Middle frontal gyrus (tissue), 1 donor: Measurements from ENCODE around the gene SNX12.

Experiments used
- DNase-seq: peaks from one replicate; pipeline ENCODE4 v3.0.0-alpha.2; 2015; ENCODE audit warnings: low spot score; ENCODE audit errors: extremely low spot score

Gene SNX12

DNA sequence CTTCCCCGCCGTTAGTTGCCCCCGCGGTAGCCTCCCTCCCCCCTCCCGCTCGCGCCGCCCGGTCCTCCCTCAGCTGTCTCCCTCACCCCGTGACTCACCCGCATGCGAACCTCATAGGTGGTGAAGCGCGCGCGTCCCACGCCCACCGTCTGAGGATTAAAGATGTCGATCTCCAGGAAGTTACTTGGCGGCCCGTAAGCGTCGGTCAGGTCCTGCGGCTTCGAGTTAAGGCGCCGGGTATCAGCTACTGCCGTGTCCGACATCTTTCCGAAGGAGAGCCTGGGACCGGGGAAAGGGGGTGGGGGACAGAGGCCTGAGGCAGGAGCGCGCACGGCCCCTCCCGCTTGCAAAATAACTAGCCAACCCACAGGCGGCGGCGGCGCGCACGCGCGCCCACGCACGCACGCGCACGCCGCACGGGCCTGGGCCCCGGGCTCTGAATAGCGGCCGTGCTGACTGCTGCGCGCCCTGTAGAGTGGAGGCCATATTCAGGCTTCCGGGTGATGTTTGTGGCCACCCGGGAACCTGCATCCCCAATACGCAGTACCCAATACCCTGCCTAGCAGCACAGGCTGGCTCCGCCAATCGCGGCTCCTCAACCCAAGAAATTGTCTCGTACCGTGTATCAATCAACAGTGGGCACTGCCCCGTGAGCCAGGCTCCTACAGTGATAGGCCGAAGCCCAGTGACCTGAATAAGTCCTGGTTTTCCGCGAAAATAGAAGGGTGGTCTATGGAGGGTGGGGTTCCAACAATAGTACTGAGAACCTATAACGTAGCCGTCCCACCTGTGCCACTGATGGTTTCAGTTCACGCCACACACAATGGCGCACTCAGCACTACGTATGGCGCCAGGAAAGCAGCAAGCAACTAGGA, at the start of gene SNX12:
Gene SNX12 (minus strand): TSS at position 291 of the 875 bp plus-strand sequence. CDS start 28 bp downstream, at position 263.
- peak; percentile 81 for DNase-seq

- DNase-seq: no peak
Measured at GRCh38 chrX:71117358-71117757, 49.2 kb upstream of the SNX12 start.

- no peak for DNase-seq
Measured at GRCh38 chrX:71111921-71112431, 43.8 kb upstream of the SNX12 start.

DNA sequence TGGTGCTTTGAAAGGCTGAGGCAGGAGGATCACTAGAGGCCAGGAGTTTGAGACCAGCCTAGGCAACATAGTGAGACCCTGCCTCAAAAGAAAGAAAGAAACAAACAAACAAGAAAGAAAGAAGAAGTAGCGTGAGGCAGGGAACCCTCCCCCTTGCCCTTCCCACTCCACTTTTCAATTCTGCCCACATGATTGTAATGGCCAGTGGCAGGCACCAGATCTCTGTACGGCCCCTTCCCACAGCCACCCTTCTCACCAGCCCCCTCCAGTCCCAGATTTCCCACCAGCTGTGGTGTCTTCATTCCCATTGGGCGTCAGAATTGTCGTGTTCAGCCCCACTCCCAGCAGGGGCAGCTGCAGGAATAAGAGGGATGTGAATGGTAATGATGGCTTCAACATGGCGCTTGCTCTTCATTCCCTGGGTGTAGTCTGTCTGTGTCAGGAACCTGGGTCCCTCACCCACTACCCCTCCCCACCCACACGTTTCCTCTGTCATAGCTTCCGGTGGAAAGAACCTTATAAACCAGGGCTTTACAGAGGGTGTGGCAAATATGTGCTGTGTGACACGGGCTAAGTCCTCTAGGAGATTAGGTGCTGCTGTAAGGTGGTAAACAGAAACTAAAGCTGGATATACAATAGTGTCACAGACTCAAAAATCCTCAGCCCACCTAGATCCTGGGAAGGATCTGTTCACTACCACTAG, 43.2 kb upstream of the SNX12 start, which contains the start of gene IL2RG:
Gene IL2RG (minus strand): TSS at position 437 of the 703 bp plus-strand sequence. CDS start 38 bp downstream, at position 399.
- DNase-seq: no peak

DNA sequence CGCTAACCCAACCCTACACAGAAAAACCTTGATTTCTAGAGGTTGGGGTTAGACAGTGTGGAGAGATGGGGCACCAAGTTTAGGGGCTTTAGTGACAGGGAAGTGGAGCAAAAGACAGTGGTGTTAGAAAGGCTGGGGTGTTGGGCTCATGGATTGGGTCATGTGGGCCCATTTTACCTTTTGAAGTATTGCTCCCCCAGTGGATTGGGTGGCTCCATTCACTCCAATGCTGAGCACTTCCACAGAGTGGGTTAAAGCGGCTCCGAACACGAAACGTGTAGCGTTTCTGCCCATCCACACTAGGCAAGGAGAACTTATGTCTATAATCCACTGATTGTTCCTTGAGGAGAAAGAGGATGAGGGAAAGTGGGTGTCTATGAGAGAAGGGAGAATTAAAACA, 40.9 kb upstream of the SNX12 start:
- DNase-seq: no peak

GRCh38 chrX:71107762-71108360, 39.7 kb upstream of the SNX12 start:
- no peak for DNase-seq

GRCh38 chrX:71107245-71107644, 39.1 kb upstream of the SNX12 start:
- no peak for DNase-seq

GRCh38 chrX:71106427-71106826, 38.3 kb upstream of the SNX12 start, which contains the start of gene CXorf65:
TSS of gene CXorf65 (minus strand) at chrX:71106740. CDS start at chrX:71106556, 184 bp downstream.
- DNase-seq: no peak

GRCh38 chrX:71105628-71106027, 37.5 kb upstream of the SNX12 start:
- DNase-seq: no peak

GRCh38 chrX:71103110-71103983, 35.2 kb upstream of the SNX12 start:
- DNase-seq: no peak

GRCh38 chrX:71102292-71102691, 34.2 kb upstream of the SNX12 start:
- no peak for DNase-seq

DNA sequence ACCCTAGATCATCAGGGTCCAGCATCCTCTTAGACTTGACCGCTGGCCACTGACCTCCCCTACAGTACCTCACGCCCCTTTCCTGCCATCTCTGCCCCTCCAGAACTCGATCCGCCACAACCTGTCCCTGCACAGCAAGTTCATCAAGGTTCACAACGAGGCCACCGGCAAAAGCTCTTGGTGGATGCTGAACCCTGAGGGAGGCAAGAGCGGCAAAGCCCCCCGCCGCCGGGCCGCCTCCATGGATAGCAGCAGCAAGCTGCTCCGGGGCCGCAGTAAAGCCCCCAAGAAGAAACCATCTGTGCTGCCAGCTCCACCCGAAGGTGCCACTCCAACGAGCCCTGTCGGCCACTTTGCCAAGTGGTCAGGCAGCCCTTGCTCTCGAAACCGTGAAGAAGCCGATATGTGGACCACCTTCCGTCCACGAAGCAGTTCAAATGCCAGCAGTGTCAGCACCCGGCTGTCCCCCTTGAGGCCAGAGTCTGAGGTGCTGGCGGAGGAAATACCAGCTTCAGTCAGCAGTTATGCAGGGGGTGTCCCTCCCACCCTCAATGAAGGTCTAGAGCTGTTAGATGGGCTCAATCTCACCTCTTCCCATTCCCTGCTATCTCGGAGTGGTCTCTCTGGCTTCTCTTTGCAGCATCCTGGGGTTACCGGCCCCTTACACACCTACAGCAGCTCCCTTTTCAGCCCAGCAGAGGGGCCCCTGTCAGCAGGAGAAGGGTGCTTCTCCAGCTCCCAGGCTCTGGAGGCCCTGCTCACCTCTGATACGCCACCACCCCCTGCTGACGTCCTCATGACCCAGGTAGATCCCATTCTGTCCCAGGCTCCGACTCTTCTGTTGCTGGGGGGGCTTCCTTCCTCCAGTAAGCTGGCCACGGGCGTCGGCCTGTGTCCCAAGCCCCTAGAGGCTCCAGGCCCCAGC, 32.7 kb upstream of the SNX12 start:
- DNase-seq: no peak

GRCh38 chrX:71099736-71100135, 31.6 kb upstream of the SNX12 start:
- no peak for DNase-seq

GRCh38 chrX:71098951-71099506, 30.9 kb upstream of the SNX12 start:
- DNase-seq: no peak

GRCh38 chrX:71098302-71098701, 30.2 kb upstream of the SNX12 start:
- DNase-seq: no peak

DNA sequence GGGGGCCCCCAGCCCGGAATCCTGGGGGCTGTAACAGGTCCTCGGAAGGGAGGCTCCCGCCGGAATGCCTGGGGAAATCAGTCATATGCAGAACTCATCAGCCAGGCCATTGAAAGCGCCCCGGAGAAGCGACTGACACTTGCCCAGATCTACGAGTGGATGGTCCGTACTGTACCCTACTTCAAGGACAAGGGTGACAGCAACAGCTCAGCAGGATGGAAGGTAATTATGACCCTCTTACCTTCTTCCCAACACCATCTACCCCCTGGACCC, 28.6 kb upstream of the SNX12 start:
- no peak for DNase-seq

GRCh38 chrX:71095981-71096759, 28.0 kb upstream of the SNX12 start:
- no peak for DNase-seq

GRCh38 chrX:71095555-71095980, 27.4 kb upstream of the SNX12 start, which contains the start of gene FOXO4:
TSS of gene FOXO4 (plus strand) at chrX:71095851. CDS start at chrX:71096529, 678 bp downstream.
- DNase-seq: peak; percentile 87

GRCh38 chrX:71095033-71095432, 26.9 kb upstream of the SNX12 start:
- DNase-seq: no peak
